ENCODE results near the gene CARD9. TPM values are rescaled to one million over a fixed set of nuclear protein-coding genes. Genes with fewer than 3 reads are reported as not detected.

CARD9 gene
- total and polyA plus RNA-seq, 2 of the 4 experiments (the other 2 are of a cell fraction), result 0.36 to 1.9 TPM

DNA sequence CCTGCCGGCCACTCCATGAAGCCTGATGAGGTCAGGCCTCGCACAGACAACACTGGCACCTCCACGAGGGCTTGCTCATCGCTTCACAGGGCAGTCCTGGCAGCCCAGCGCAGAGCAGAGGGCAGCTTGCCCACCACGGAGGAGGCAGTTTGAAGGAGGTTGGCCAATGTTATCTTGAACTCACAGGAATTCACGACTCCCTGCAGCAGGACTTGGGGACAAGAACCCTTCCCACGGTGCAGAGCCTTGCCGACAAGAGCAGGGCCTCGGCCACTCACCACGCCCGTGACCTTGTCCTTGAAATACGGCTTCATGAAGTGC, 21.5 kb upstream of the CARD9 start:
- ATAC-seq (ENCODE audit: low read depth) (no peak), DNase-seq (no peak)
- Histone ChIP-seq H3K9me1 (ENCODE audit: insufficient read depth, low read length) (no peaks in the 10 kb centered on the region), H3K79me1 (ENCODE audit: low read depth in 1 of 2, low read length in 2 of 2) (peaks cover 20 to 37% of the 10 kb centered on the region in 2 experiments), H3K56ac (ENCODE audit: extremely low read depth, insufficient read depth, low read length) (no peak overlapping the region), H4K8ac (ENCODE audit: low read depth in 2 of 2, low read length in 2 of 2) (no peak overlapping the region), H3K9me3 (ENCODE audit: control insufficient read depth, insufficient read depth, low read length) (no peaks in the 10 kb centered on the region), H4K20me1 (ENCODE audit: insufficient read depth, low read length) (peaks cover 16% of the 10 kb centered on the region), H2AFZ (replicated peaks; ENCODE audit: low read length, poor library complexity) (no peak overlapping the region), H2AK5ac (ENCODE audit: low read depth, low read length) (no peak overlapping the region), H3K27me3 (ENCODE audit: control insufficient read depth, insufficient read depth, low read length) (no peaks in the 10 kb centered on the region), H4K91ac (ENCODE audit: insufficient read depth, low read depth, low read length) (no peak overlapping the region), H3K4me2 (ENCODE audit: low read depth, low read length) (no peak overlapping the region), H2BK5ac (ENCODE audit: low read depth, low read length, poor library complexity, severe bottlenecking) (no peak overlapping the region), H3K36me3 (ENCODE audit: control insufficient read depth, insufficient read depth, low read length) (peaks cover 62% of the 10 kb centered on the region), H3K18ac (ENCODE audit: low read depth, low read length) (no peak overlapping the region), H3K14ac (replicated peaks; ENCODE audit: low read depth, low read length) (no peak overlapping the region), H2AK9ac (replicated peaks; ENCODE audit: low read depth, low read length, poor library complexity) (peak overlapping the region; percentile 16), H2BK15ac (ENCODE audit: low read depth, low read length) (no peak overlapping the region), H3K4me1 (ENCODE audit: control insufficient read depth, insufficient read depth, low read length) (peaks cover 6% of the 10 kb centered on the region), H3K27ac (ENCODE audit: insufficient read depth, low read length) (no peak overlapping the region), H3K4me3 (ENCODE audit: insufficient read depth, low read depth, low read length) (no peak overlapping the region), H4K5ac (ENCODE audit: low read depth, low read length) (no peak overlapping the region), H3K4ac (ENCODE audit: low read depth, low read length) (no peak overlapping the region), H3K23ac (ENCODE audit: low read depth, low read length) (no peak overlapping the region), H3K9ac (ENCODE audit: low read depth, low read length) (no peak overlapping the region), H2BK20ac (ENCODE audit: low read depth, low read length) (no peak overlapping the region), H2BK120ac (ENCODE audit: low read depth, low read length) (no peak overlapping the region)
- dilution Hi-C loops (cut with HindIII; ENCODE audit: low sequenced_read_pairs, unreplicated experiment), result no loop called here
- WGBS, 2 experiments (ENCODE audit: extremely low coverage in 2 of 2, insufficient read length in 1 of 2), result 90% methylated on average over 6 of the region's 13 CpGs; no CpG with 5 or more reads in 1 of the 2 experiments
- POLR2A ChIA-PET (ENCODE audit: unreplicated experiment), result no interaction called here
- CTCF ChIA-PET, result no interaction called here
- intact Hi-C loops (cut with micrococcal nuclease), result no loop called here
- in situ Hi-C loops (cut with MboI; ENCODE audit: low sequenced_read_pairs), result no loop called here
- BruUV-seq (replicated peaks), result no TSS peak
- TF ChIP-seq, protein P1, sequence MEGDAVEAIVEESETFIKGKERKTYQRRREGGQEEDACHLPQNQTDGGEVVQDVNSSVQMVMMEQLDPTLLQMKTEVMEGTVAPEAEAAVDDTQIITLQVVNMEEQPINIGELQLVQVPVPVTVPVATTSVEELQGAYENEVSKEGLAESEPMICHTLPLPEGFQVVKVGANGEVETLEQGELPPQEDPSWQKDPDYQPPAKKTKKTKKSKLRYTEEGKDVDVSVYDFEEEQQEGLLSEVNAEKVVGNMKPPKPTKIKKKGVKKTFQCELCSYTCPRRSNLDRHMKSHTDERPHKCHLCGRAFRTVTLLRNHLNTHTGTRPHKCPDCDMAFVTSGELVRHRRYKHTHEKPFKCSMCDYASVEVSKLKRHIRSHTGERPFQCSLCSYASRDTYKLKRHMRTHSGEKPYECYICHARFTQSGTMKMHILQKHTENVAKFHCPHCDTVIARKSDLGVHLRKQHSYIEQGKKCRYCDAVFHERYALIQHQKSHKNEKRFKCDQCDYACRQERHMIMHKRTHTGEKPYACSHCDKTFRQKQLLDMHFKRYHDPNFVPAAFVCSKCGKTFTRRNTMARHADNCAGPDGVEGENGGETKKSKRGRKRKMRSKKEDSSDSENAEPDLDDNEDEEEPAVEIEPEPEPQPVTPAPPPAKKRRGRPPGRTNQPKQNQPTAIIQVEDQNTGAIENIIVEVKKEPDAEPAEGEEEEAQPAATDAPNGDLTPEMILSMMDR (conservative IDR thresholded peaks at IDR 0.05; ENCODE audit: low read depth, low read length), result no peak
- TF ChIP-seq CHD1 (IDR thresholded peaks at IDR 0.05; ENCODE audit: low read depth, low read length), result no peak
- no peak for TF ChIP-seq POLR2A (IDR thresholded peaks at IDR 0.05; ENCODE audit: low read depth, low read length)
- no peak for TF ChIP-seq SMC3 (IDR thresholded peaks at IDR 0.05; ENCODE audit: low read depth, low read length)
- no peak for TF ChIP-seq RFX5 (IDR thresholded peaks at IDR 0.05; ENCODE audit: low read depth, low read length)
- TF ChIP-seq FOS (IDR thresholded peaks at IDR 0.05; ENCODE audit: low read depth, low read length), result no peak
- TF ChIP-seq RAD21 (IDR thresholded peaks at IDR 0.05; ENCODE audit: low read length), result no peak
- TF ChIP-seq, protein P2, sequence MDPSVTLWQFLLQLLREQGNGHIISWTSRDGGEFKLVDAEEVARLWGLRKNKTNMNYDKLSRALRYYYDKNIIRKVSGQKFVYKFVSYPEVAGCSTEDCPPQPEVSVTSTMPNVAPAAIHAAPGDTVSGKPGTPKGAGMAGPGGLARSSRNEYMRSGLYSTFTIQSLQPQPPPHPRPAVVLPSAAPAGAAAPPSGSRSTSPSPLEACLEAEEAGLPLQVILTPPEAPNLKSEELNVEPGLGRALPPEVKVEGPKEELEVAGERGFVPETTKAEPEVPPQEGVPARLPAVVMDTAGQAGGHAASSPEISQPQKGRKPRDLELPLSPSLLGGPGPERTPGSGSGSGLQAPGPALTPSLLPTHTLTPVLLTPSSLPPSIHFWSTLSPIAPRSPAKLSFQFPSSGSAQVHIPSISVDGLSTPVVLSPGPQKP (IDR thresholded peaks at IDR 0.05; ENCODE audit: borderline replicate concordance, low read depth, low read length), result no peak
- no peak for TF ChIP-seq MAFK (IDR thresholded peaks at IDR 0.05; ENCODE audit: low read depth, low read length)

All from IMR-90 (cell line).